NCI-H2196 treated with DMSO at 0.1 percent for 48 hours (cell line): ENCODE measurements around the gene NFIB.

Source experiments
- DNase-seq: peaks from one replicate; lab custom pipeline; 2025; ENCODE audit not compliant: unreplicated experiment; lab: John Stamatoyannopoulos, UW

NFIB gene

GRCh38 chr9:14127656-14128055 lies 186.3 kb downstream of the NFIB start:
- DNase-seq: no peak

- DNase-seq: no peak
These were observed 194.0 kb downstream of the NFIB start for GRCh38 chr9:14119694-14120514.

- no peak for DNase-seq
These were observed 201.7 kb downstream of the NFIB start for GRCh38 chr9:14112226-14112625.

GRCh38 chr9:14111696-14112095 lies 202.2 kb downstream of the NFIB start:
- no peak for DNase-seq

- no peak for DNase-seq
These were observed 206.0 kb downstream of the NFIB start for GRCh38 chr9:14107977-14108376.

GRCh38 chr9:14107495-14107894 lies 206.4 kb downstream of the NFIB start:
- DNase-seq: no peak

- DNase-seq: no peak
These were observed 207.2 kb downstream of the NFIB start for GRCh38 chr9:14106699-14107098.

- no peak for DNase-seq
These were observed 209.4 kb downstream of the NFIB start for GRCh38 chr9:14104496-14104895.

GRCh38 chr9:14103115-14103514 lies 210.8 kb downstream of the NFIB start:
- no peak for DNase-seq

GRCh38 chr9:14099737-14100136 lies 214.2 kb downstream of the NFIB start:
- DNase-seq: no peak

GRCh38 chr9:14098486-14099180 lies 215.3 kb downstream of the NFIB start:
- no peak for DNase-seq

- DNase-seq: no peak
These were observed 216.1 kb downstream of the NFIB start for GRCh38 chr9:14097666-14098415.

- no peak for DNase-seq
These were observed 216.7 kb downstream of the NFIB start for GRCh38 chr9:14097215-14097614.

GRCh38 chr9:14096258-14096922 lies 217.6 kb downstream of the NFIB start:
- peak; percentile 22 for DNase-seq

- no peak for DNase-seq
These were observed 218.7 kb downstream of the NFIB start for GRCh38 chr9:14095277-14095676.

- DNase-seq: no peak
These were observed 219.4 kb downstream of the NFIB start for GRCh38 chr9:14094491-14094890.

- DNase-seq: no peak
These were observed 221.6 kb downstream of the NFIB start for GRCh38 chr9:14092344-14092743.

GRCh38 chr9:14089051-14089803 lies 224.7 kb downstream of the NFIB start:
- no peak for DNase-seq

- no peak for DNase-seq
These were observed 226.4 kb downstream of the NFIB start for GRCh38 chr9:14087576-14087975.

GRCh38 chr9:14086495-14086894 lies 227.4 kb downstream of the NFIB start:
- no peak for DNase-seq

GRCh38 chr9:14085810-14086209 lies 228.1 kb downstream of the NFIB start:
- no peak for DNase-seq
